Suppressor macrophage treated with lipopolysaccharide for 1 hour (primary cell): Measurements from ENCODE around the gene PTPRG.

Experiments used
- DNase-seq, 3 donors: peaks; one replicate each; pipeline ENCODE4 v3.0.0-alpha.2; 2020 to 2022

The PTPRG gene

GRCh38 chr3:62318752-62319569, 757.6 kb downstream of the PTPRG start:
- peak; percentile 92 to 96 (median 94) for DNase-seq

- DNase-seq: no peak
Measured at GRCh38 chr3:62319570-62320243, 758.3 kb downstream of the PTPRG start.

- DNase-seq: no peak
Measured at GRCh38 chr3:62323241-62323640, 761.9 kb downstream of the PTPRG start.

GRCh38 chr3:62325896-62326295, 764.5 kb downstream of the PTPRG start:
- DNase-seq: no peak

GRCh38 chr3:62329971-62330370, 768.6 kb downstream of the PTPRG start:
- DNase-seq: no peak

- no peak for DNase-seq
Measured at GRCh38 chr3:62332017-62332416, 770.6 kb downstream of the PTPRG start.

GRCh38 chr3:62332835-62333244, 771.5 kb downstream of the PTPRG start:
- peak; percentile 32 to 36 (median 34) for DNase-seq

- DNase-seq: no peak
Measured at GRCh38 chr3:62335196-62335595, 773.8 kb downstream of the PTPRG start.

- DNase-seq: no peak
Measured at GRCh38 chr3:62343755-62344154, 782.4 kb downstream of the PTPRG start.
